KBM-7 (cell line): ENCODE measurements around the gene ATG7.
"Not testable (repeated sequence)": the region's sequence is repeated elsewhere in the genome, so short reads cannot be mapped to it uniquely, and the experiment has no call there.

ENCODE experiments used
- DNase-seq: peaks from one replicate; pipeline ENCODE4 v3.0.0-alpha.2; 2015
- in situ Hi-C: fragments of 300-500 bp; cut with MboI; formaldehyde crosslinking; loops from 2 replicates; pipeline ENCODE4 v1.14.3; 2020; ENCODE audit warnings: low sequenced_read_pairs, low pct_unique_long_range_greater_than_20kb, mixed read lengths

The ATG7 gene

GRCh38 chr3:11394392-11394791 lies 122.2 kb downstream of the ATG7 start:
- no peak for DNase-seq
- in situ Hi-C loops = loop anchor here (25.0 kb wide), 2 partner anchors 268 to 418 kb away; no protein-coding TSS in a partner anchor

GRCh38 chr3:11400213-11400612 lies 128.0 kb downstream of the ATG7 start:
- in situ Hi-C loops = no loop called here
- no peak for DNase-seq

- in situ Hi-C loops = no loop called here
- DNase-seq = no peak
Measured at GRCh38 chr3:11401434-11401833, 129.2 kb downstream of the ATG7 start.

- DNase-seq = no peak
- in situ Hi-C loops = no loop called here
Measured at GRCh38 chr3:11405323-11405722, 133.1 kb downstream of the ATG7 start.

- in situ Hi-C loops = no loop called here
- no peak for DNase-seq
Measured at GRCh38 chr3:11407644-11408043, 135.4 kb downstream of the ATG7 start.

- DNase-seq, in situ Hi-C loops: not testable (repeated sequence)
Measured at GRCh38 chr3:11408324-11408859, 136.2 kb downstream of the ATG7 start.

GRCh38 chr3:11410564-11410963 lies 138.4 kb downstream of the ATG7 start:
- in situ Hi-C loops = no loop called here
- no peak for DNase-seq

GRCh38 chr3:11411956-11412355 lies 139.8 kb downstream of the ATG7 start:
- in situ Hi-C loops = no loop called here
- no peak for DNase-seq

GRCh38 chr3:11413071-11413470 lies 140.9 kb downstream of the ATG7 start:
- DNase-seq = no peak
- in situ Hi-C loops = no loop called here

GRCh38 chr3:11415099-11415498 lies 142.9 kb downstream of the ATG7 start:
- DNase-seq = no peak
- in situ Hi-C loops = no loop called here

GRCh38 chr3:11420066-11420465 lies 147.9 kb downstream of the ATG7 start:
- in situ Hi-C loops = no loop called here
- DNase-seq = no peak

GRCh38 chr3:11422291-11422690 lies 150.1 kb downstream of the ATG7 start:
- in situ Hi-C loops = no loop called here
- DNase-seq = no peak

GRCh38 chr3:11423868-11424267 lies 151.7 kb downstream of the ATG7 start:
- in situ Hi-C loops = no loop called here
- no peak for DNase-seq

GRCh38 chr3:11424277-11424676 lies 152.1 kb downstream of the ATG7 start:
- DNase-seq = no peak
- in situ Hi-C loops = no loop called here

- in situ Hi-C loops = no loop called here
- no peak for DNase-seq
Measured at GRCh38 chr3:11430207-11430606, 158.0 kb downstream of the ATG7 start.

- in situ Hi-C loops = no loop called here
- no peak for DNase-seq
Measured at GRCh38 chr3:11430624-11431023, 158.4 kb downstream of the ATG7 start.

GRCh38 chr3:11431319-11431718 lies 159.1 kb downstream of the ATG7 start:
- in situ Hi-C loops = no loop called here
- DNase-seq = no peak

- no peak for DNase-seq
- in situ Hi-C loops = no loop called here
Measured at GRCh38 chr3:11434017-11434526, 161.9 kb downstream of the ATG7 start.

- in situ Hi-C loops = no loop called here
Measured at GRCh38 chr3:11434563-11435096, 162.4 kb downstream of the ATG7 start.

GRCh38 chr3:11435440-11436165 lies 163.4 kb downstream of the ATG7 start:
- no peak for DNase-seq
- in situ Hi-C loops = no loop called here

More at GRCh38 chr3:11434563-11435096, 162.4 kb downstream of the ATG7 start:
- DNase-seq = no peak

- in situ Hi-C loops = no loop called here
- DNase-seq = no peak
Measured at GRCh38 chr3:11436775-11437174, 164.6 kb downstream of the ATG7 start.
